Skeletal muscle satellite cell (primary cell): ENCODE measurements around the gene TMEM272.
A peak's percentile ranks its signal among the peaks of the same experiment; 100 is the strongest.

Source experiments
- H3K27me3 ChIP-seq: 2 replicates; pipeline ENCODE4 v1.7.0; 2013; ENCODE audit warnings: low read length; ENCODE audit not compliant: control insufficient read depth, insufficient read depth
- H3K36me3 ChIP-seq: 2 replicates; pipeline ENCODE4 v1.7.0; 2013; ENCODE audit warnings: mild to moderate bottlenecking, control low read depth, low read length; ENCODE audit not compliant: insufficient read depth
- H3K4me1 ChIP-seq: 2 replicates; pipeline ENCODE4 v1.7.0; 2013; ENCODE audit warnings: low read length; ENCODE audit not compliant: control insufficient read depth, insufficient read depth
- H3K4me2 ChIP-seq: 2 replicates; pipeline ENCODE4 v1.7.0; 2013; ENCODE audit warnings: mild to moderate bottlenecking, low read length
- H3K4me3 ChIP-seq: 2 replicates; pipeline ENCODE4 v1.7.0; 2013; ENCODE audit warnings: low read length
- H3K9ac ChIP-seq: 2 replicates; pipeline ENCODE4 v1.7.0; 2013; ENCODE audit warnings: mild to moderate bottlenecking, low read depth, low read length, moderate library complexity
- H3K9me3 ChIP-seq: replicated peaks from 2 replicates; pipeline ENCODE4 v1.7.0; 2013; ENCODE audit warnings: mild to moderate bottlenecking, control low read depth, low read length

The TMEM272 gene

GRCh38 chr13:51785712-51786424 is 59.1 kb downstream of the TMEM272 start:
- Histone ChIP-seq H3K9ac (no peak overlapping the region), H3K4me1 (peaks cover 20% of the 10 kb centered on the region), H3K4me2 (peak overlapping the region; percentile 57), H3K27me3 (no peaks in the 10 kb centered on the region), H3K36me3 (no peaks in the 10 kb centered on the region), H3K9me3 (no peaks in the 10 kb centered on the region), H3K4me3 (peak overlapping the region; percentile 35)

GRCh38 chr13:51784097-51784496 is 60.9 kb downstream of the TMEM272 start:
- H3K27me3 ChIP-seq, result no peaks in the 10 kb centered on the region
- H3K9ac ChIP-seq, result no peak overlapping the region
- H3K4me1 ChIP-seq, result peaks cover 20% of the 10 kb centered on the region
- H3K4me3 ChIP-seq, result no peak overlapping the region
- no peak overlapping the region for H3K4me2 ChIP-seq
- H3K36me3 ChIP-seq, result no peaks in the 10 kb centered on the region
- H3K9me3 ChIP-seq, result no peaks in the 10 kb centered on the region

GRCh38 chr13:51783428-51784094 is 61.4 kb downstream of the TMEM272 start:
- Histone ChIP-seq H3K36me3 (no peaks in the 10 kb centered on the region), H3K27me3 (no peaks in the 10 kb centered on the region), H3K4me2 (no peak overlapping the region), H3K9ac (no peak overlapping the region), H3K4me3 (no peak overlapping the region), H3K4me1 (peaks cover 20% of the 10 kb centered on the region), H3K9me3 (no peaks in the 10 kb centered on the region)

GRCh38 chr13:51782026-51782710 is 62.8 kb downstream of the TMEM272 start:
- no peaks in the 10 kb centered on the region for H3K36me3 ChIP-seq
- H3K9ac ChIP-seq, result no peak overlapping the region
- H3K9me3 ChIP-seq, result no peaks in the 10 kb centered on the region
- H3K27me3 ChIP-seq, result peaks cover 3% of the 10 kb centered on the region
- peaks cover 19% of the 10 kb centered on the region for H3K4me1 ChIP-seq
- H3K4me3 ChIP-seq, result no peak overlapping the region
- no peak overlapping the region for H3K4me2 ChIP-seq

GRCh38 chr13:51781246-51782022 is 63.5 kb downstream of the TMEM272 start:
- H3K4me2 ChIP-seq, result no peak overlapping the region
- peaks cover 3% of the 10 kb centered on the region for H3K27me3 ChIP-seq
- H3K4me1 ChIP-seq, result peaks cover 12% of the 10 kb centered on the region
- no peaks in the 10 kb centered on the region for H3K36me3 ChIP-seq
- no peak overlapping the region for H3K9ac ChIP-seq
- H3K9me3 ChIP-seq, result no peaks in the 10 kb centered on the region
- H3K4me3 ChIP-seq, result no peak overlapping the region

- H3K4me3 ChIP-seq, result no peak overlapping the region
- peaks cover 3% of the 10 kb centered on the region for H3K27me3 ChIP-seq
- no peaks in the 10 kb centered on the region for H3K36me3 ChIP-seq
- H3K9ac ChIP-seq, result no peak overlapping the region
- H3K4me2 ChIP-seq, result no peak overlapping the region
- no peaks in the 10 kb centered on the region for H3K4me1 ChIP-seq
- H3K9me3 ChIP-seq, result no peaks in the 10 kb centered on the region
Observed at GRCh38 chr13:51780099-51780498, 64.9 kb downstream of the TMEM272 start.

GRCh38 chr13:51778392-51778791 is 66.6 kb downstream of the TMEM272 start:
- Histone ChIP-seq H3K36me3 (no peaks in the 10 kb centered on the region), H3K4me2 (no peak overlapping the region), H3K9ac (no peak overlapping the region), H3K9me3 (no peaks in the 10 kb centered on the region), H3K27me3 (peaks cover 8% of the 10 kb centered on the region), H3K4me1 (no peaks in the 10 kb centered on the region), H3K4me3 (no peak overlapping the region)

- no peak overlapping the region for H3K4me2 ChIP-seq
- H3K4me3 ChIP-seq, result no peak overlapping the region
- H3K9ac ChIP-seq, result no peak overlapping the region
- no peaks in the 10 kb centered on the region for H3K9me3 ChIP-seq
- H3K36me3 ChIP-seq, result no peaks in the 10 kb centered on the region
- H3K4me1 ChIP-seq, result no peaks in the 10 kb centered on the region
- peaks cover 9% of the 10 kb centered on the region for H3K27me3 ChIP-seq
Observed at GRCh38 chr13:51777921-51778320, 67.1 kb downstream of the TMEM272 start.

- no peaks in the 10 kb centered on the region for H3K4me1 ChIP-seq
- H3K36me3 ChIP-seq, result no peaks in the 10 kb centered on the region
- H3K27me3 ChIP-seq, result peaks cover 9% of the 10 kb centered on the region
- no peak overlapping the region for H3K4me3 ChIP-seq
- no peaks in the 10 kb centered on the region for H3K9me3 ChIP-seq
- no peak overlapping the region for H3K9ac ChIP-seq
- no peak overlapping the region for H3K4me2 ChIP-seq
Observed at GRCh38 chr13:51776179-51776578, 68.8 kb downstream of the TMEM272 start.

- Histone ChIP-seq H3K36me3 (peaks cover 5% of the 10 kb centered on the region), H3K4me2 (no peak overlapping the region), H3K4me1 (peaks cover 6% of the 10 kb centered on the region), H3K9me3 (no peaks in the 10 kb centered on the region), H3K9ac (no peak overlapping the region), H3K27me3 (peaks cover 9% of the 10 kb centered on the region), H3K4me3 (no peak overlapping the region)
Observed at GRCh38 chr13:51773515-51773914, 71.5 kb downstream of the TMEM272 start.

GRCh38 chr13:51772781-51773180 is 72.2 kb downstream of the TMEM272 start:
- Histone ChIP-seq H3K9ac (no peak overlapping the region), H3K27me3 (peaks cover 6% of the 10 kb centered on the region), H3K36me3 (peaks cover 12% of the 10 kb centered on the region), H3K4me1 (peaks cover 6% of the 10 kb centered on the region), H3K4me3 (no peak overlapping the region), H3K4me2 (no peak overlapping the region), H3K9me3 (no peaks in the 10 kb centered on the region)
